Neural progenitor cell (in vitro differentiated cells): ENCODE data around the gene TNS3. TPM values are rescaled to one million over a fixed set of nuclear protein-coding genes. Genes with fewer than 3 reads are reported as not detected.
A peak's percentile ranks its signal among the peaks of the same experiment; 100 is the strongest.

Source experiments
- DNase-seq: peaks from one replicate; pipeline ENCODE4 v3.0.0-alpha.2; 2016; ENCODE audit warnings: low spot score
- H2AFZ ChIP-seq: fragments of 200-600 bp; sonication (generic); replicated peaks from 2 replicates; pipeline ENCODE4 v1.6.1; 2016; ENCODE audit warnings: antibody characterized with exemption
- H3F3A ChIP-seq: fragments of 200-600 bp; sonication (generic); 2 replicates; pipeline ENCODE4 v1.6.1; 2016; ENCODE audit warnings: antibody characterized with exemption, low read depth
- H3K27ac ChIP-seq: fragments of 200-600 bp; sonication (generic); 2 replicates; pipeline ENCODE4 v1.5.1; 2016; ENCODE audit warnings: mild to moderate bottlenecking
- H3K27me3 ChIP-seq: fragments of 200-600 bp; sonication (generic); 2 replicates; pipeline ENCODE4 v1.6.1; 2016; ENCODE audit warnings: mild to moderate bottlenecking, moderate library complexity
- H3K36me3 ChIP-seq: fragments of 200-600 bp; sonication (generic); 2 replicates; pipeline ENCODE4 v1.5.1; 2016
- H3K4me1 ChIP-seq: fragments of 200-600 bp; sonication (generic); 2 replicates; pipeline ENCODE4 v1.6.1; 2016; ENCODE audit warnings: mixed run types
- H3K4me2 ChIP-seq: fragments of 200-600 bp; sonication (generic); 2 replicates; pipeline ENCODE4 v1.6.1; 2016
- H3K4me3 ChIP-seq: fragments of 200-600 bp; sonication (generic); 2 replicates; pipeline ENCODE4 v1.5.1; 2016
- H3K79me2 ChIP-seq: fragments of 200-600 bp; sonication (generic); 2 replicates; pipeline ENCODE4 v1.6.1; 2016; ENCODE audit warnings: low read depth
- H3K9ac ChIP-seq: fragments of 200-600 bp; sonication (generic); 2 replicates; pipeline ENCODE4 v1.6.1; 2016
- H3K9me3 ChIP-seq: fragments of 200-600 bp; sonication (generic); 2 replicates; pipeline ENCODE4 v1.5.1; 2016; ENCODE audit warnings: low read depth
- H4K20me1 ChIP-seq: fragments of 200-600 bp; sonication (generic); 2 replicates; pipeline ENCODE4 v1.6.1; 2016; ENCODE audit warnings: low read depth
- H3K27ac Mint-ChIP-seq: 3 replicates; pipeline ENCODE4 v1.8.0; 2021; ENCODE audit warnings: mixed read lengths
- H3K27me3 Mint-ChIP-seq: 2 replicates; pipeline ENCODE4 v1.8.0; 2022; ENCODE audit warnings: low read depth, mild to moderate bottlenecking, inconsistent platforms, moderate library complexity, mixed read lengths; ENCODE audit not compliant: insufficient read depth
- H3K36me3 Mint-ChIP-seq: 3 replicates; pipeline ENCODE4 v1.8.0; 2021; ENCODE audit warnings: mixed read lengths
- H3K4me1 Mint-ChIP-seq: 3 replicates; pipeline ENCODE4 v1.8.0; 2021; ENCODE audit warnings: mixed read lengths
- H3K4me3 Mint-ChIP-seq: 3 replicates; pipeline ENCODE4 v1.8.0; 2021; ENCODE audit warnings: mild to moderate bottlenecking, moderate library complexity, mixed read lengths
- H3K9me3 Mint-ChIP-seq: 3 replicates; pipeline ENCODE4 v1.8.0; 2020; ENCODE audit warnings: mixed read lengths
- EZH2 ChIP-seq: fragments of 200-600 bp; sonication (generic); IDR thresholded peaks from 2 replicates; pipeline ENCODE4 v1.6.1; 2017; ENCODE audit warnings: antibody characterized with exemption, mild to moderate bottlenecking, moderate library complexity
- EZH2phosphoT487 ChIP-seq: fragments of 200-600 bp; sonication (generic); IDR thresholded peaks from 2 replicates; pipeline ENCODE4 v1.6.1; 2017; ENCODE audit warnings: antibody characterized with exemption
- total RNA-seq: library from RNA; depleted of rRNA; stranded (reverse); fragments of >200 nt; gene quantifications from 2 replicates; pipeline ENCODE4 v1.2.3, GENCODE V29; 2015; ENCODE audit warnings: low replicate concordance
- TF ChIP-seq, protein P1 (sequence below): fragments of 200-600 bp; sonication (generic); IDR thresholded peaks from 2 replicates; pipeline ENCODE4 v1.5.1; 2017; ENCODE audit warnings: antibody characterized with exemption, mild to moderate bottlenecking

The TNS3 gene
- total RNA-seq, 1 donor from 2014 or later = 15.0 TPM

DNA sequence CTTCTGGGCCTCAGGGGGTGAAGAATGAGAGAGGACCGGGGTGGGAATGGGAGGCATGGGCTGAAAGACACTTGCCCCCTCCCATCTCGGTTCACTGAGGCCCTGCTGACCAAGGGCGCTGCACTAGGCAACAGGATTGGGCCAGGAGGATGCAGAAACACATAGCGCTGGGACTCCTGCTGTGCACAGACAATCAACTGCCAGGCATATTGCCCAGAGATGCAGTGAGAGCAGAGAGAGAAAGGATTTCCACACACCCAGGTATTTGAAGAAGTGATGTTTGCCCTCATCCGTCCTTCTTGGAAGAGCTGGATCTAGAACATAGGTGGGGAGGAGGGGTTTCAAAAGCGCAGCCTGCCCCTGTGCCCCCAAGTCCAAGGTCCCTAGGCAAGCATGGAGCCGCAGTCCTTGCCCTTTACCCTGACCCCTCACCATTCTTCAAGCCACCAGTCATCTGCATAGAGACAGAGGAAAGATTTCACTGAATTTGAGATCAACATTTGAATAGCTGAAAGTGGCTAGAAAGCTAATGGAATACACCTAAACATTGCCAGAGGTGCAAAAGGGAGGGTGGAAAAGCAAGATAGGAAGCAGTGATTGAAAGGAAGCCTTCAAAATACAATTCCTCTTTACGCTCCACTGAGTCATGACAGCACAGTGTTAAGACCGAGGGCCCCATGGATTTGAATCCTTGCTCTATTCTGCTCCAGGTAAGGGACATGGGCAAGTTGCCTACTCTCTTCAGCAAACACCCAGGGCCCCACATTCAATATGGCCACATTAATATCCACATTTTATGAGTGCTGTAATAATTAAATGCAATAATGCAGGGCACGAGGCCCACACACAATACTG lies 44.2 kb upstream of the TNS3 start:
- peaks cover 8% of the 10 kb centered on the region for H3K4me1 ChIP-seq
- peak overlapping the region; percentile 89 for H3K27ac Mint-ChIP-seq
- H3K9me3 ChIP-seq = no peaks in the 10 kb centered on the region
- no peaks in the 10 kb centered on the region for H3K79me2 ChIP-seq
- H3K4me2 ChIP-seq = no peak overlapping the region
- no peaks in the 10 kb centered on the region for H4K20me1 ChIP-seq
- no peak overlapping the region for H3K27ac ChIP-seq
- no peaks in the 10 kb centered on the region for H3K36me3 Mint-ChIP-seq
- H2AFZ ChIP-seq = no peak overlapping the region
- no peaks in the 10 kb centered on the region for H3K36me3 ChIP-seq
- peak; percentile 48 for DNase-seq
- H3K4me3 Mint-ChIP-seq = no peak overlapping the region
- peaks cover 53% of the 10 kb centered on the region for H3K4me1 Mint-ChIP-seq
- no peaks in the 10 kb centered on the region for H3F3A ChIP-seq
- peaks cover 8% of the 10 kb centered on the region for H3K27me3 Mint-ChIP-seq
- H3K4me3 ChIP-seq = no peak overlapping the region
- no peak overlapping the region for H3K9ac ChIP-seq
- H3K9me3 Mint-ChIP-seq = peaks cover 2% of the 10 kb centered on the region
- TF ChIP-seq EZH2 (no peak), EZH2phosphoT487 (no peak)
- TF ChIP-seq, protein P1, sequence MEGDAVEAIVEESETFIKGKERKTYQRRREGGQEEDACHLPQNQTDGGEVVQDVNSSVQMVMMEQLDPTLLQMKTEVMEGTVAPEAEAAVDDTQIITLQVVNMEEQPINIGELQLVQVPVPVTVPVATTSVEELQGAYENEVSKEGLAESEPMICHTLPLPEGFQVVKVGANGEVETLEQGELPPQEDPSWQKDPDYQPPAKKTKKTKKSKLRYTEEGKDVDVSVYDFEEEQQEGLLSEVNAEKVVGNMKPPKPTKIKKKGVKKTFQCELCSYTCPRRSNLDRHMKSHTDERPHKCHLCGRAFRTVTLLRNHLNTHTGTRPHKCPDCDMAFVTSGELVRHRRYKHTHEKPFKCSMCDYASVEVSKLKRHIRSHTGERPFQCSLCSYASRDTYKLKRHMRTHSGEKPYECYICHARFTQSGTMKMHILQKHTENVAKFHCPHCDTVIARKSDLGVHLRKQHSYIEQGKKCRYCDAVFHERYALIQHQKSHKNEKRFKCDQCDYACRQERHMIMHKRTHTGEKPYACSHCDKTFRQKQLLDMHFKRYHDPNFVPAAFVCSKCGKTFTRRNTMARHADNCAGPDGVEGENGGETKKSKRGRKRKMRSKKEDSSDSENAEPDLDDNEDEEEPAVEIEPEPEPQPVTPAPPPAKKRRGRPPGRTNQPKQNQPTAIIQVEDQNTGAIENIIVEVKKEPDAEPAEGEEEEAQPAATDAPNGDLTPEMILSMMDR = no peak
- H3K27me3 ChIP-seq = no peaks in the 10 kb centered on the region

DNA sequence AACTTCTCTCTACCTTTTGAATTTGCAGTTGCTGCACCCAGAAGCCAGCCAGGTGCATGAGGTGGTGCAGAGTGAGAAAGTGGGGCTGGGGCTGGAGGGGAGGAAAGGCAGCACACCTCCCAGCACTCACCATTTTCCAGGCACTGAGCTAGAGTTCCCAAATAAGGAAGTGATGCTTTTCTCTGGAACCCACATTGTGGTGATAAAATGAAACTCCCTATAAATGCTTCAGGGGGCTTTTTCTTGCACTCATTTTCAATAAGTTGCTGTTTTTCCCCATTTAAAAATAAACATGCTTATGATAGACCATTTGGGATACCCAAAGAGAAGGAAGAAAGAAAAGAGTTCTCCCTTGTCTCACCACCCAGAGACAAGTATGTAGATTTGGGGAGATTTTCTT lies 42.8 kb upstream of the TNS3 start:
- Histone ChIP-seq H3K4me1 (peaks cover 8% of the 10 kb centered on the region), H3K4me2 (no peak overlapping the region), H2AFZ (no peak overlapping the region), H3F3A (no peaks in the 10 kb centered on the region), H3K9ac (no peak overlapping the region), H3K27ac (no peak overlapping the region), H3K27me3 (no peaks in the 10 kb centered on the region), H3K79me2 (no peaks in the 10 kb centered on the region), H3K4me3 (no peak overlapping the region), H3K36me3 (no peaks in the 10 kb centered on the region), H4K20me1 (no peaks in the 10 kb centered on the region), H3K9me3 (no peaks in the 10 kb centered on the region)
- Mint-ChIP-seq H3K9me3 (peaks cover 4% of the 10 kb centered on the region), H3K4me1 (peaks cover 53% of the 10 kb centered on the region), H3K27me3 (peaks cover 8% of the 10 kb centered on the region), H3K36me3 (no peaks in the 10 kb centered on the region), H3K4me3 (no peak overlapping the region), H3K27ac (no peak overlapping the region)
- TF ChIP-seq EZH2 (no peak), EZH2phosphoT487 (no peak)
- TF ChIP-seq, protein P1 = no peak
- DNase-seq = no peak

DNA sequence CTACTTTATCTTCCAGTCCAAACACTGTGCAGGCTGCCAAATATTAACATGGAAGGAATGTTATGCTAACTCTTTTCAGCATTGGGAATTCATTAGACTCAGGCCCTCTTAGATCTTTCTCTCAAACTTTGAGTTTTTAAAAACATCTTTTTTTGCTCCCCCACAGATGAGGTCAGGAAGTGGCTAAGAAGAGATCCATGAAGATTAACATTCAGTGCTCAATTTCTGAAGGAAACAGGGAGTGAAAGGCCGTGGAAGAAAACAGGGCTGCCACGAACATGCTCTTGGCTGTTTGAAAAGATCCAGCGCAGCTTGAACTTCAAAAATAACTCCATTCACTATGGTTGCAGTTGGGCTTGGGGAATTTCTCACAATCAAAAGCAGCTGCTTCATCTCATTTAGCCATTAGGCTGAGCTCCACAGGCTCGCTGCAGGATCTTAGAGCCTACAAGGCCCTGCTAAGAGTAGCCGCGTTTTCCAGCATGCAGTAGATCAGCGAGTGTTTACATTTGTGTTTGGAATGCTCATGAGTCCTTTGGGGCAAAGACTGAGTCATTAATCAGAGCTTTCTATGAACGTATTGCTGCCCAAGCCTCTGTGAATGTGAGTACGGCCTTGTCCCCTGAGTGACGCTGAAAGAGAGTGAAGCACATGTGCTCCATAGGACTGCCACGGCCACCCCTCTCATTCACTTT lies 41.2 kb upstream of the TNS3 start:
- H3K4me3 ChIP-seq = no peak overlapping the region
- Mint-ChIP-seq H3K27me3 (peaks cover 8% of the 10 kb centered on the region), H3K4me1 (peaks cover 52% of the 10 kb centered on the region), H3K36me3 (no peaks in the 10 kb centered on the region), H3K4me3 (no peak overlapping the region), H3K27ac (peak overlapping the region; percentile 94), H3K9me3 (peaks cover 4% of the 10 kb centered on the region)
- H3K36me3 ChIP-seq = no peaks in the 10 kb centered on the region
- no peak overlapping the region for H3K27ac ChIP-seq
- H3F3A ChIP-seq = no peaks in the 10 kb centered on the region
- H4K20me1 ChIP-seq = no peaks in the 10 kb centered on the region
- H3K79me2 ChIP-seq = no peaks in the 10 kb centered on the region
- no peak overlapping the region for H3K4me2 ChIP-seq
- peak overlapping the region; percentile 38 for H2AFZ ChIP-seq
- H3K9me3 ChIP-seq = no peaks in the 10 kb centered on the region
- H3K4me1 ChIP-seq = peaks cover 8% of the 10 kb centered on the region
- DNase-seq = no peak
- H3K9ac ChIP-seq = no peak overlapping the region
- TF ChIP-seq, protein P1 = no peak
- TF ChIP-seq EZH2phosphoT487 (no peak), EZH2 (no peak)
- H3K27me3 ChIP-seq = no peaks in the 10 kb centered on the region
